Ovary (tissue), 9 donors: Measurements from ENCODE around the gene DQX1. TPM values are rescaled to one million over a fixed set of nuclear protein-coding genes. Genes with fewer than 3 reads are reported as not detected.
"Not testable (repeated sequence)": the region's sequence is repeated elsewhere in the genome, so short reads cannot be mapped to it uniquely, and the experiment has no call there.

Experiments used
- DNase-seq, 5 donors: peaks; one replicate each; pipeline ENCODE4 v3.0.0-alpha.2; 2019 to 2020
- H3K27ac ChIP-seq, 2 donors: fragments of 200-600 bp; one replicate each; pipeline versions ENCODE4 v1.5.1 to v1.8.0; 2019 to 2022
- H3K27me3 ChIP-seq: fragments of 200-600 bp; one replicate; pipeline ENCODE4 v1.8.0; 2022
- H3K36me3 ChIP-seq: fragments of 200-600 bp; sonication (generic); one replicate; pipeline ENCODE4 v1.5.1; 2019
- H3K4me1 ChIP-seq: one replicate; pipeline ENCODE4 v1.8.1; 2013; ENCODE audit warnings: mild to moderate bottlenecking, moderate library complexity; ENCODE audit not compliant: insufficient read depth
- H3K4me3 ChIP-seq: fragments of 200-600 bp; sonication (generic); one replicate; pipeline ENCODE4 v1.5.1; 2017
- H3K9me3 ChIP-seq, 2 donors: fragments of 200-600 bp in 1 of 2; sonication (generic) in 1 of 2; one replicate each; pipeline versions ENCODE4 v1.5.1 to v1.8.1; 2013 to 2019; ENCODE audit warnings: mild to moderate bottlenecking in 1 of 2, moderate library complexity in 1 of 2
- EP300 ChIP-seq: sonication (generic); formaldehyde crosslinking; IDR thresholded peaks from one replicate; pipeline ENCODE4 v1.6.1; 2017; ENCODE audit warnings: antibody characterized with exemption
- POLR2A ChIP-seq: fragments of 450-650 bp; IDR thresholded peaks from one replicate; pipeline ENCODE4 v1.6.1; 2017; ENCODE audit warnings: antibody characterized with exemption, mild to moderate bottlenecking, moderate library complexity
- WGBS, 3 donors: extraction: QIAGEN DNeasy Blood & Tissue Kit in 1 of 3; methylation state at CpG; one replicate each; pipeline versions ENCODE4 v1.1.5 to v1.1.7; 2013 to 2017; 5-methylcytosine and 5-hydroxymethylcytosine counted together
- intact Hi-C, 4 donors: fragments of 100-400 bp; cut with DNase I; formaldehyde crosslinking; loops; one replicate each; pipeline versions ENCODE4 v1.11.0 to v1.15.1; 2022 to 2023
- polyA plus RNA-seq, 2 donors: library from polyadenylated mRNA; stranded (reverse); fragments of 200-250 nt in 1 of 2; fragments of 350-450 nt in 1 of 2; fragmentation: Illumina TruSeq in 1 of 2; extraction: RNeasy Lipid Tissue Mini Kit (QIAGEN cat#74804) in 1 of 2; gene quantifications; one replicate each; pipeline ENCODE4 v1.2.3, GENCODE V29; 2013 to 2014
- total RNA-seq, 7 donors: library from RNA; depleted of rRNA in 2 of 7; stranded (reverse); fragments of >200 nt in 2 of 7; fragmentation: NEBNext Ultra II Directional in 3 of 7; extraction: Animal tissue kit (Norgen Biotek cat#: 25700) in 3 of 7; gene quantifications; one replicate each; pipeline versions ENCODE4 v1.1.0 to v1.2.4, GENCODE V29; 2016 to 2023
- TF ChIP-seq, protein P1 (sequence below), 3 donors: fragments of 450-650 bp in 2 of 3; fragments of 200-600 bp in 1 of 3; IDR thresholded peaks; one replicate each; pipeline versions ENCODE4 v1.5.1 to v1.8.0; 2016 to 2022; ENCODE audit warnings: antibody characterized with exemption in 3 of 3, mild to moderate bottlenecking in 1 of 3
- donor health status: DM: no; HTN: no; CAD: no; lungs with moderate emphysema.
- donor health status: DM: no; HTN: no; CAD: no.
- donor health status: Bipolar disorder and iron deficiency.
- donor health status: DM: yes; HTN: yes; CAD: no.
- donor health status: DM: no; HTN: no; CAD: no.
- donor health status: DM: yes; HTN: yes; CAD: no.

The DQX1 gene
- total and polyA plus RNA-seq, 9 donors: 0.06 to 1.1 (median 0.22) TPM; not detected in 5

DNA sequence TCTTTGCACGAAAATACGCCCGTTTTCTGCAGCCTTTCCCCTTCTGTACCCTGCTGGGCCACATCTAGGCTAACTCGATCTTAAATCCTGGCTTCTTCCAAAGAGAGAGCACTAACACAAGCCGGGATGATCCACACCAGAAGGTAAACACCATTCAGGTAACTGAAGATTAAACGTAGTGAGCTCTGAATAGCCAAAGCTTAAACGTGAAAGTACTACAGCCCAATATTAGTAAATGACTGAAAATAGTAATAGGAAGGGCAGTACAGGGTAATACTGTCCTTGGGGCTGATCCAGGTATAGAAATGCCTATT is 53.1 kb downstream of the DQX1 start:
- Histone ChIP-seq H3K27ac (peak overlapping the region in 1 of 2 donors; percentile 83), H3K27me3 (no peaks in the 10 kb centered on the region), H3K4me3 (peak overlapping the region; percentile 47), H3K9me3 (no peaks in the 10 kb centered on the region), H3K4me1 (peaks cover 5% of the 10 kb centered on the region), H3K36me3 (no peaks in the 10 kb centered on the region)
- no peak for TF ChIP-seq EP300
- DNase-seq: no peak
- 4 to 14% (median 4%) methylated on average over 7 of the region's 7 CpGs for WGBS, 3 donors
- intact Hi-C loops: loop anchor here in 1 of 4 donors (5.0 kb wide), 1 partner anchor 179 kb away; the partner anchor contains the start of gene SEMA4F

DNA sequence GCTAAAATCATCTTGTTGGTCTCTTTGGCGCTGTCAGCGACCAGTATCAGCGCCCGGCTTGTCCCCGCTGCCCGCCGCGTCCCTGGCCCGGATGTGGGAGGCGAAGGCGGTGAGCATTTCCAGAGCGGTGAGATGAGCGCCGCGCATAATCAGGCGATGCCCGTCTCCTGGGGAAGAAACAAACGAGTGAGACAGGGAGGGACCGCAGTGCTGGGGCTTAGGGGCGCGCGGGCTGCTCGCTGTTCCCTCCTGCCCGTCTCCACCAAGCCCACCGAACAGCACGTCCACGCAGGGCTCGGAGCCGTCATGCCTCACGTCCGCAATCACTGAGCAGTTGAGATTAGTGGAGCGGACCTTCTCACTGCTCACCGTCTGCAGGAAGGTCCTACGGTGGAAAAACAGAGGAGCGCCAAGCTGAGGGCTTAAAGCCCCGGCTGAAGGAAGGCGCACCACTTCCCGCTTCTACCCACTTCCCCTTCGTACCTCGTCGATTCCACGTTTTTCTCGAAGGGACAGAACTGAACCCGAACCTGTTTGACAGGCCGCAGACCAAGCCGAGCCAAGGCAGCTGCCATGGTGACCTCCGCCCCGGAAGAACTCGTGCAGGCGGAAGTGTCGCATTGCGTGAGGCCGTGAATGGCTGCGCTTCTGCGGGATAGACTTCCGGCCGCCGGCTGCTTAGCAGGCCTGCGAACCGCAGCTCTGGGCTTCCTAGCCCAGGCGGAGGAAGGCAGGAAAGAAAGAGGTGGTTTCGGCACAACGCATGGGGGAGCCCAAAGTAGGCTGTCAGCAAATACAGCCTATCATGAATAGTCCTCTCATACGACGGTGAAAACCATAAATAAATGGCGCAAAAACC is 53.7 kb downstream of the DQX1 start, which contains the start of gene MRPL53:
TSS of gene MRPL53 (minus strand) at position 595 of the 859 bp plus-strand sequence. CDS start at position 575, 20 bp downstream.
- peak within 1 kb of the TSS; percentile 53 to 83 for H3K27ac ChIP-seq
- peak; percentile 92 to 97 (median 95) for DNase-seq
- no peaks in the 10 kb centered on the region for H3K27me3 ChIP-seq
- TF ChIP-seq POLR2A: peak; percentile 70
- TF ChIP-seq EP300: peak; percentile 27
- TF ChIP-seq, protein P1, sequence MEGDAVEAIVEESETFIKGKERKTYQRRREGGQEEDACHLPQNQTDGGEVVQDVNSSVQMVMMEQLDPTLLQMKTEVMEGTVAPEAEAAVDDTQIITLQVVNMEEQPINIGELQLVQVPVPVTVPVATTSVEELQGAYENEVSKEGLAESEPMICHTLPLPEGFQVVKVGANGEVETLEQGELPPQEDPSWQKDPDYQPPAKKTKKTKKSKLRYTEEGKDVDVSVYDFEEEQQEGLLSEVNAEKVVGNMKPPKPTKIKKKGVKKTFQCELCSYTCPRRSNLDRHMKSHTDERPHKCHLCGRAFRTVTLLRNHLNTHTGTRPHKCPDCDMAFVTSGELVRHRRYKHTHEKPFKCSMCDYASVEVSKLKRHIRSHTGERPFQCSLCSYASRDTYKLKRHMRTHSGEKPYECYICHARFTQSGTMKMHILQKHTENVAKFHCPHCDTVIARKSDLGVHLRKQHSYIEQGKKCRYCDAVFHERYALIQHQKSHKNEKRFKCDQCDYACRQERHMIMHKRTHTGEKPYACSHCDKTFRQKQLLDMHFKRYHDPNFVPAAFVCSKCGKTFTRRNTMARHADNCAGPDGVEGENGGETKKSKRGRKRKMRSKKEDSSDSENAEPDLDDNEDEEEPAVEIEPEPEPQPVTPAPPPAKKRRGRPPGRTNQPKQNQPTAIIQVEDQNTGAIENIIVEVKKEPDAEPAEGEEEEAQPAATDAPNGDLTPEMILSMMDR (IDR thresholded peaks at IDR 0.05): no peak
- H3K4me3 ChIP-seq: peak within 1 kb of the TSS; percentile 47
- intact Hi-C loops: loop anchor here in 1 of 4 donors (5.0 kb wide), 1 partner anchor 180 kb away; the partner anchor contains the start of gene SEMA4F
- H3K36me3 ChIP-seq: no peaks in the 10 kb centered on the region
- peaks cover 5% of the 10 kb centered on the region for H3K4me1 ChIP-seq
- H3K9me3 ChIP-seq: no peaks in the 10 kb centered on the region
- WGBS, 3 donors: 0 to 1% (median 1%) methylated on average over 66 of the region's 66 CpGs

DNA sequence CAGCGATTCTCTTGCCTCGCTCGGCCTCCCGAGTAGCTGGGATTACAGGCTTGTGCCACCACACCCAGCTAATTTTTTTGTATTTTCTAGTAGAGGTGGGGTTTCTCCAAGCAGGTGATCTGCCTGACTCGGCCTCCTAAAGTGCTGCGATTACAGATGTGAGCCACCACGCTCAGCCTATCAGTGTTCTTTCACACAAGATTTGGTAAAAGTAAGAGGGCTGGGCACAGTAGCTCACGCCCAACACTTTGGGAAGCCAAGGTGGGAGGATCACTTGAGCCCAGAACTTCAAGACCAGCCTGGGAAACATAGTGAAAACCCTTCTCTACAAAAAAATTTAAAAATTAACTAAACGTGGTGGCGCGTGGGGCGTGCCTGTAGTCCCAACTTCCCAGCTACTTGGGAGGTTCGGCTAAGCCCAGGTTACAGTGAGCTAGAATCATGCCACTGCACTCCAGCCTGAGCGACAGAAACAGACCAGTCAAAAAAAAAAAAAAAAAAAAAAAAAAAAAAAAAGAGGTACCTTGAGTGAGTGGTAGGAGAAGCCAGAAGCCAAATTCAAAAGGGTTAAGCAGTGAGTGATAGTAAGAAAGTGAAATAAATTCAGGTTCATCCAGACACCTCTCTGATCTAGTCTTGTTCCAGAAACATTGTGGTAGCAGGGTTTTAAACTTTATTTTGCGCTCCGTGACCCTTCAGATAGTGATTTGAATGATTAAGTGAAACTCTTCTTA is 54.5 kb downstream of the DQX1 start:
- TF ChIP-seq POLR2A (no peak), EP300 (no peak)
- TF ChIP-seq, protein P1 (IDR thresholded peaks at IDR 0.05): no peak

DNA sequence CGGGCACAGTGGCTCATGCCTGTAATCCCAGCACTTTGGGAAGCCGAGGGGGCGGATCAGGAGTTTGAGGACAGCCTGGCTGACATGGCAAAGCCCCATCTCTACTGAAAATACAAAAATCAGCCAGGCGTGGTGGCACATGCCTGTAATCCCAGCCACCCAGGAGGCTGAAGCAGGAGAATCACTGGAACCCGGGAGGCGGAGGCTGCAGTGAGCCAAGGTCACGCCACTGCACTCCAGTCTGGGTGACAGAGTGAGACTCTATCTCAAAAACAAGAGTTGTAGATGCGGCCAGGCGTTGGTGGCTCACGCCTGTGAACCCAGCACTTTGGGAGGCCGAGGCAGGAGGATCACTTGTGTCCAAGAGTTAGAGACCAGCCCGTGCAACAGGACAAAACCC is 55.3 kb downstream of the DQX1 start:
- H3K4me1 ChIP-seq, H3K36me3 ChIP-seq, H3K4me3 ChIP-seq, H3K27ac ChIP-seq, DNase-seq, H3K27me3 ChIP-seq, H3K9me3 ChIP-seq: not testable (repeated sequence)
- intact Hi-C loops: loop anchor here in 1 of 4 donors (5.0 kb wide), 1 partner anchor 182 kb away; the partner anchor contains the start of gene SEMA4F
- 91 to 94% (median 91%) methylated on average over 12 of the region's 12 CpGs for WGBS, 3 donors

More for the DNA sequence above, 54.5 kb downstream of the DQX1 start:
- WGBS, 3 donors: 44 to 60% (median 45%) methylated on average over 16 of the region's 16 CpGs
- Histone ChIP-seq H3K4me1 (peaks cover 5% of the 10 kb centered on the region), H3K9me3 (no peaks in the 10 kb centered on the region), H3K36me3 (no peaks in the 10 kb centered on the region), H3K27me3 (no peaks in the 10 kb centered on the region), H3K4me3 (peak overlapping the region; percentile 47), H3K27ac (peak overlapping the region in 1 of 2 donors; percentile 83)
- intact Hi-C loops: loop anchor here in 1 of 4 donors (5.0 kb wide), 1 partner anchor 181 kb away; the partner anchor contains the start of gene SEMA4F
- no peak for DNase-seq

Other genes starting within 250 kb of the DQX1 start
- gene SLC4A5, start 182.8 kb downstream of the DQX1 start, total RNA-seq: 1 to 10 TPM; 1.5 to 6.3 (median 2.7) TPM
- gene SLC4A5, start 182.8 kb downstream of the DQX1 start, polyA plus RNA-seq: 1 to 10 TPM; 1.1 to 1.4 TPM
- 100 to 1,000 TPM in 5 of 7 donors, 10 to 100 TPM in 2; 58.5 to 127 (median 111) TPM for gene DCTN1, start 145.9 kb downstream of the DQX1 start, total RNA-seq
- 100 to 1,000 TPM in 1 of 2 donors, 10 to 100 TPM in 1; 59.5 to 108 TPM for gene DCTN1, start 145.9 kb downstream of the DQX1 start, polyA plus RNA-seq
- gene C2orf81, start 104.6 kb downstream of the DQX1 start, total RNA-seq: 1 to 10 TPM; 1.3 to 9.9 (median 4.5) TPM
- 1 to 10 TPM in 1 of 2 donors, under 1 TPM in 1; 0.85 to 5.1 TPM for gene C2orf81, start 104.6 kb downstream of the DQX1 start, polyA plus RNA-seq
- gene WDR54, start 104.5 kb downstream of the DQX1 start, total RNA-seq: 10 to 100 TPM in 6 of 7 donors, 1 to 10 TPM in 1; 8.8 to 41.6 (median 16.2) TPM
- gene WDR54, start 104.5 kb downstream of the DQX1 start, polyA plus RNA-seq: 10 to 100 TPM in 1 of 2 donors, 1 to 10 TPM in 1; 8.6 to 22.4 TPM
- 10 to 100 TPM in 5 of 7 donors, 1 to 10 TPM in 2; 1.6 to 30.9 (median 12.2) TPM for gene RTKN, start 84.3 kb downstream of the DQX1 start, total RNA-seq
- gene RTKN, start 84.3 kb downstream of the DQX1 start, polyA plus RNA-seq: 1 to 10 TPM; 8.6 TPM
- 10 to 100 TPM in 6 of 7 donors, 1 to 10 TPM in 1; 9.4 to 60.9 (median 49.6) TPM for gene INO80B, start 71.1 kb downstream of the DQX1 start, total RNA-seq
- 10 to 100 TPM; 45.1 to 48.6 TPM for gene INO80B, start 71.1 kb downstream of the DQX1 start, polyA plus RNA-seq
- 10 to 100 TPM; 61.9 to 93.8 (median 73.3) TPM for gene WBP1, start 67.8 kb downstream of the DQX1 start, total RNA-seq
- gene WBP1, start 67.8 kb downstream of the DQX1 start, polyA plus RNA-seq: 100 to 1,000 TPM in 1 of 2 donors, 10 to 100 TPM in 1; 52.4 to 114 TPM
- 10 to 100 TPM; 26.3 to 38.6 (median 36.0) TPM for gene MOGS, start 60.8 kb downstream of the DQX1 start, total RNA-seq
- 10 to 100 TPM; 20.4 to 24.6 TPM for gene MOGS, start 60.8 kb downstream of the DQX1 start, polyA plus RNA-seq
- 100 to 1,000 TPM in 1 of 7 donors, 10 to 100 TPM in 6; 21.9 to 105 (median 85.1) TPM for gene MRPL53, start 53.6 kb downstream of the DQX1 start, total RNA-seq
- gene MRPL53, start 53.6 kb downstream of the DQX1 start, polyA plus RNA-seq: 10 to 100 TPM; 13.1 to 60.1 TPM
- gene CCDC142, start 43.2 kb downstream of the DQX1 start, total RNA-seq: 10 to 100 TPM; 13.1 to 31.1 (median 23.4) TPM
- 1 to 10 TPM; 3.7 to 8.7 TPM for gene CCDC142, start 43.2 kb downstream of the DQX1 start, polyA plus RNA-seq
- gene TTC31, start 43.1 kb downstream of the DQX1 start, total RNA-seq: 10 to 100 TPM; 15.1 to 21.7 (median 15.7) TPM
- gene TTC31, start 43.1 kb downstream of the DQX1 start, polyA plus RNA-seq: 10 to 100 TPM; 12.9 to 18.0 TPM
- gene LBX2, start 26.6 kb downstream of the DQX1 start, total RNA-seq: 1 to 10 TPM in 1 of 7 donors, under 1 TPM in 3, not detected in 3; 0.15 to 1.2 (median 0.28) TPM
- under 1 TPM in 1 of 2 donors, not detected in 1; 0.15 TPM for gene LBX2, start 26.6 kb downstream of the DQX1 start, polyA plus RNA-seq
- 10 to 100 TPM in 5 of 7 donors, 1 to 10 TPM in 2; 9.3 to 24.3 (median 12.2) TPM for gene PCGF1, start 18.5 kb downstream of the DQX1 start, total RNA-seq
- 10 to 100 TPM; 14.9 to 23.4 TPM for gene PCGF1, start 18.5 kb downstream of the DQX1 start, polyA plus RNA-seq
- not detected for gene TLX2, start 11.8 kb downstream of the DQX1 start, total RNA-seq
- gene TLX2, start 11.8 kb downstream of the DQX1 start, polyA plus RNA-seq: not detected
- gene AUP1, start 3.5 kb upstream of the DQX1 start, total RNA-seq: 100 to 1,000 TPM in 1 of 7 donors, 10 to 100 TPM in 6; 57.1 to 101 (median 70.4) TPM
- gene AUP1, start 3.5 kb upstream of the DQX1 start, polyA plus RNA-seq: 10 to 100 TPM; 65.8 to 87.1 TPM
- gene HTRA2, start 3.7 kb upstream of the DQX1 start, total RNA-seq: 10 to 100 TPM; 28.7 to 47.6 (median 36.4) TPM
- gene HTRA2, start 3.7 kb upstream of the DQX1 start, polyA plus RNA-seq: 10 to 100 TPM; 37.5 to 38.9 TPM
- 1 to 10 TPM; 2.3 to 5.9 (median 4.4) TPM for gene LOXL3, start 27.7 kb upstream of the DQX1 start, total RNA-seq
- gene LOXL3, start 27.7 kb upstream of the DQX1 start, polyA plus RNA-seq: 1 to 10 TPM; 3.7 to 8.5 TPM
- gene DOK1, start 28.5 kb upstream of the DQX1 start, total RNA-seq: 10 to 100 TPM in 6 of 7 donors, 1 to 10 TPM in 1; 9.4 to 16.0 (median 13.6) TPM
- 10 to 100 TPM in 1 of 2 donors, 1 to 10 TPM in 1; 6.5 to 11.8 TPM for gene DOK1, start 28.5 kb upstream of the DQX1 start, polyA plus RNA-seq
- gene M1AP, start 122.1 kb upstream of the DQX1 start, total RNA-seq: under 1 TPM in 4 of 7 donors, not detected in 3; 0.36 to 0.50 (median 0.45) TPM
- gene M1AP, start 122.1 kb upstream of the DQX1 start, polyA plus RNA-seq: under 1 TPM; 0.42 to 0.72 TPM
- 10 to 100 TPM in 3 of 7 donors, 1 to 10 TPM in 4; 6.2 to 13.5 (median 7.4) TPM for gene SEMA4F, start 128.0 kb upstream of the DQX1 start, total RNA-seq
- gene SEMA4F, start 128.0 kb upstream of the DQX1 start, polyA plus RNA-seq: 1 to 10 TPM; 3.8 to 6.9 TPM